ENCODE data around the gene MUC20. TPM values are rescaled to one million over a fixed set of nuclear protein-coding genes. Genes with fewer than 3 reads are reported as not detected.
A peak's percentile ranks its signal among the peaks of the same experiment; 100 is the strongest.

Gene MUC20
- total and polyA plus RNA-seq, 2 of the 13 experiments (the other 11 are each of a cell fraction or from before 2014, with no cell fraction given) = 0.24 to 0.83 TPM

DNA sequence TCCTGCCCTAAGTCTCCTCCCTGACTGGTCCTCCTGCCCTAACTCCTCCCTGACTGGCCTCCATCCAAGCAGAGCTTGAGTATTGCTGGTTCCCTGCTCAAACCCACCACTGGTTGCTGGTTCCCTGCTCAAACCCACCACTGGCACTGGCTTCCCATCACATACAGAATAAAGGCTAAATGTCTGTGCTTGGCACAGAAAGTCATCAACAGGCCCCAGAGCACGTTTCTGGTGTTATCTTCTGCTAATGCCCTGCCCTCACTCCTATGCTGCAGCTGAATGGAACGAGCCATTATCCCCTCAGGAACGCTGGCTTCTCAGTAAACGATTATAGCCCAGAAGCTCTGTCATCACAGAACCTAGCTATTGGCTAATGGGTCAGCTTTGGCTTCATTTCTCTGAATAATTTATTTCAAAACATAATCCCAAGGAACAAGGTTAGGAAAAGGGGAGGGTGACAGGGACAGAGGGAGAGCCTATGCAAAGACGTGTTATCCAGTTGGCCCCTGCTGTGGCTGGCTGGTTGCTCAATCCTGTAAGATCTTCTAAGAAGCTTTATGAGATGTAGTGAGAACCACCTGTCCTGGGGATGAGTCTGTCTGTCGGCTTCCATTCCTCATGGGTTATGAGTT is 6.3 kb upstream of the MUC20 start:
- WGBS (ENCODE audit: low lambda C conversion rate) = 53% methylated on average over 6 of the region's 6 CpGs
- in situ Hi-C loops (cut with HindIII; ENCODE audit: extremely low pct_ligation_motif_present, low pct_unique_long_range_greater_than_20kb) (no loop called here), intact Hi-C loops (cut with micrococcal nuclease; ENCODE audit: unreplicated experiment) (no loop called here)
- ChIA-PET POLR2A (no interaction called here), CTCF (ENCODE audit: low intra/inter-chr PET ratio, low total read pairs) (no interaction called here)
- Histone ChIP-seq H3K36me3 (replicated peaks in 1 of 2; ENCODE audit: control insufficient read depth in 1 of 2, insufficient read depth in 2 of 2, low read length in 2 of 2) (no peaks in the 10 kb centered on the region), H3K4me1 (ENCODE audit: insufficient read depth, low read length) (peaks cover 36% of the 10 kb centered on the region), H3K9ac (ENCODE audit: insufficient read depth, low read depth, low read length) (no peak overlapping the region), H3K4me2 (ENCODE audit: low read depth, low read length) (no peak overlapping the region), H3K9me3 (ENCODE audit: low read length) (no peaks in the 10 kb centered on the region), H3K79me2 (ENCODE audit: insufficient read depth, low read length) (no peaks in the 10 kb centered on the region), H4K20me1 (ENCODE audit: insufficient read depth, low read length) (no peaks in the 10 kb centered on the region), H3K4me3 (replicated peaks in 1 of 3; ENCODE audit: insufficient read depth in 1 of 3, low read depth in 2 of 3, low read length in 3 of 3) (no peak overlapping the region), H3K27ac (ENCODE audit: extremely low read length, insufficient read depth, low read length) (no peak overlapping the region), H3K27me3 (ENCODE audit: control insufficient read depth in 1 of 2, insufficient read depth in 2 of 2, low read length in 2 of 2) (no peaks in the 10 kb centered on the region), H2AFZ (ENCODE audit: low read length) (no peak overlapping the region)
- no peak for DNase-seq (ENCODE audit: low spot score)
- TF ChIP-seq ZNF263 (CRISPR knock-in tag; IDR thresholded peaks at IDR 0.05) (peak; percentile 59; the same call in 1 of the 2 replicates), ZNF709 (CRISPR knock-in tag; IDR thresholded peaks at IDR 0.05) (no peak)
- BruUV-seq (replicated peaks) = no TSS peak
- peak; percentile 17; the same call in 2 of the 3 replicates for ATAC-seq
- FAIRE-seq = no peak

DNA sequence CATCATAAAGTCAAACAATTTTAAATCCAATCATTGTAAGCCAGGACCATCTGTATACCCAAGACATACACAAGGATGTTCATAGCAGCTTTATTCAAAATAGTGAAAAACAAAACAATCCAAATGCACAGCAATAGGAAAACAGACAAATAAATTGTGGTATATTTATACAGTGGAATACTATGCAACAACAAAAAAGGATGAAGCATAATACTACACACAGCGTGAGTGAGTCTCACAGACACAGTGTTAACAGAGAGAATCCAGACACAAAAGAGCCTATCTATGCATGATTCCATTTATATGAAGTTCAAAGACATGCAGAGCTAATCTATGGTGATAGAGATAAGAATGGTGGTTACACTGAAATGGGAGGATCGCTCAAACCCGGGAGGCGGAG is 5.6 kb upstream of the MUC20 start:
- POLR2A ChIA-PET = no interaction called here
- Histone ChIP-seq H3K27ac (ENCODE audit: extremely low read length, insufficient read depth, low read length) (no peak overlapping the region), H4K20me1 (ENCODE audit: insufficient read depth, low read length) (no peaks in the 10 kb centered on the region), H3K27me3 (ENCODE audit: control insufficient read depth in 1 of 2, insufficient read depth in 2 of 2, low read length in 2 of 2) (no peaks in the 10 kb centered on the region), H3K9ac (ENCODE audit: insufficient read depth, low read depth, low read length) (no peak overlapping the region), H3K4me2 (ENCODE audit: low read depth, low read length) (no peak overlapping the region), H3K36me3 (replicated peaks in 1 of 2; ENCODE audit: control insufficient read depth in 1 of 2, insufficient read depth in 2 of 2, low read length in 2 of 2) (no peaks in the 10 kb centered on the region), H3K79me2 (ENCODE audit: insufficient read depth, low read length) (no peaks in the 10 kb centered on the region), H3K9me3 (ENCODE audit: low read length) (no peaks in the 10 kb centered on the region), H3K4me1 (ENCODE audit: insufficient read depth, low read length) (peaks cover 36% of the 10 kb centered on the region), H2AFZ (ENCODE audit: low read length) (no peak overlapping the region), H3K4me3 (replicated peaks in 1 of 3; ENCODE audit: insufficient read depth in 1 of 3, low read depth in 2 of 3, low read length in 3 of 3) (no peak overlapping the region)
- FAIRE-seq (no peak), ATAC-seq (no peak), DNase-seq (ENCODE audit: low spot score) (no peak)
- CTCF ChIA-PET (ENCODE audit: low intra/inter-chr PET ratio, low total read pairs) = no interaction called here
- no TSS peak for BruUV-seq (replicated peaks)
- WGBS (ENCODE audit: low lambda C conversion rate) = 51% methylated on average over 4 of the region's 4 CpGs
- intact Hi-C loops (cut with micrococcal nuclease; ENCODE audit: unreplicated experiment) = no loop called here
- in situ Hi-C loops (cut with HindIII; ENCODE audit: extremely low pct_ligation_motif_present, low pct_unique_long_range_greater_than_20kb) = no loop called here
- TF ChIP-seq, protein P1, sequence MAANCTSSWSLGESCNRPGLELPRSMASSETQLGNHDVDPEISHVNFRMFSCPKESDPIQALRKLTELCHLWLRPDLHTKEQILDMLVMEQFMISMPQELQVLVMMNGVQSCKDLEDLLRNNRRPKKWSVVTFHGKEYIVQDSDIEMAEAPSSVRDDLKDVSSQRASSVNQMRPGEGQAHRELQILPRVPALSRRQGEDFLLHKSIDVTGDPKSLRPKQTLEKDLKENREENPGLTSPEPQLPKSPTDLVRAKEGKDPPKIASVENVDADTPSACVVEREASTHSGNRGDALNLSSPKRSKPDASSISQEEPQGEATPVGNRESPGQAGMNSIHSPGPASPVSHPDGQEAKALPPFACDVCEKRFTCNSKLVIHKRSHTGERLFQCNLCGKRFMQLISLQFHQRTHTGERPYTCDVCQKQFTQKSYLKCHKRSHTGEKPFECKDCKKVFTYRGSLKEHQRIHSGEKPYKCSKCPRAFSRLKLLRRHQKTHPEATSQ (CRISPR knock-in tag; IDR thresholded peaks at IDR 0.05; ENCODE audit: borderline replicate concordance) = no peak
- TF ChIP-seq ZNF251 (CRISPR knock-in tag; IDR thresholded peaks at IDR 0.05) (no peak), ZNF333 (CRISPR knock-in tag; IDR thresholded peaks at IDR 0.05; ENCODE audit: borderline replicate concordance) (no peak), ELF3 (CRISPR knock-in tag; IDR thresholded peaks at IDR 0.05) (no peak), AHR (CRISPR knock-in tag; IDR thresholded peaks at IDR 0.05) (no peak), ADNP (CRISPR knock-in tag; IDR thresholded peaks at IDR 0.05) (no peak), KLF6 (CRISPR knock-in tag; IDR thresholded peaks at IDR 0.05) (no peak), ZMYM2 (CRISPR knock-in tag; IDR thresholded peaks at IDR 0.05) (no peak), KLF15 (CRISPR knock-in tag; IDR thresholded peaks at IDR 0.05; ENCODE audit: borderline replicate concordance) (no peak), ZNF577 (CRISPR knock-in tag; IDR thresholded peaks at IDR 0.05; ENCODE audit: borderline replicate concordance, low read depth) (no peak), ZNF225 (CRISPR knock-in tag; IDR thresholded peaks at IDR 0.05) (no peak), PHF21A (CRISPR knock-in tag; IDR thresholded peaks at IDR 0.05) (no peak), MZF1 (CRISPR knock-in tag; IDR thresholded peaks at IDR 0.05; ENCODE audit: borderline replicate concordance) (no peak)
- TF ChIP-seq, protein P2, sequence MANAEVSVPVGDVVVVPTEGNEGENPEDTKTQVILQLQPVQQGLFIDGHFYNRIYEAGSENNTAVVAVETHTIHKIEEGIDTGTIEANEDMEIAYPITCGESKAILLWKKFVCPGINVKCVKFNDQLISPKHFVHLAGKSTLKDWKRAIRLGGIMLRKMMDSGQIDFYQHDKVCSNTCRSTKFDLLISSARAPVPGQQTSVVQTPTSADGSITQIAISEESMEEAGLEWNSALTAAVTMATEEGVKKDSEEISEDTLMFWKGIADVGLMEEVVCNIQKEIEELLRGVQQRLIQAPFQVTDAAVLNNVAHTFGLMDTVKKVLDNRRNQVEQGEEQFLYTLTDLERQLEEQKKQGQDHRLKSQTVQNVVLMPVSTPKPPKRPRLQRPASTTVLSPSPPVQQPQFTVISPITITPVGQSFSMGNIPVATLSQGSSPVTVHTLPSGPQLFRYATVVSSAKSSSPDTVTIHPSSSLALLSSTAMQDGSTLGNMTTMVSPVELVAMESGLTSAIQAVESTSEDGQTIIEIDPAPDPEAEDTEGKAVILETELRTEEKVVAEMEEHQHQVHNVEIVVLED (CRISPR knock-in tag; IDR thresholded peaks at IDR 0.05; ENCODE audit: borderline replicate concordance) = no peak

All from HepG2 (cell line).